HG03457 (cell line): ENCODE data around the gene RESP18.
"Not testable (repeated sequence)": the region's sequence is repeated elsewhere in the genome, so short reads cannot be mapped to it uniquely, and the experiment has no call there.

Experiments
- ATAC-seq: cut with Tn5 transposase; IDR thresholded peaks from one replicate; pipeline ENCODE4 v1.9.1; 2021; ENCODE audit warnings: moderate number of reproducible peaks; ENCODE audit not compliant: unreplicated experiment

Gene RESP18

DNA sequence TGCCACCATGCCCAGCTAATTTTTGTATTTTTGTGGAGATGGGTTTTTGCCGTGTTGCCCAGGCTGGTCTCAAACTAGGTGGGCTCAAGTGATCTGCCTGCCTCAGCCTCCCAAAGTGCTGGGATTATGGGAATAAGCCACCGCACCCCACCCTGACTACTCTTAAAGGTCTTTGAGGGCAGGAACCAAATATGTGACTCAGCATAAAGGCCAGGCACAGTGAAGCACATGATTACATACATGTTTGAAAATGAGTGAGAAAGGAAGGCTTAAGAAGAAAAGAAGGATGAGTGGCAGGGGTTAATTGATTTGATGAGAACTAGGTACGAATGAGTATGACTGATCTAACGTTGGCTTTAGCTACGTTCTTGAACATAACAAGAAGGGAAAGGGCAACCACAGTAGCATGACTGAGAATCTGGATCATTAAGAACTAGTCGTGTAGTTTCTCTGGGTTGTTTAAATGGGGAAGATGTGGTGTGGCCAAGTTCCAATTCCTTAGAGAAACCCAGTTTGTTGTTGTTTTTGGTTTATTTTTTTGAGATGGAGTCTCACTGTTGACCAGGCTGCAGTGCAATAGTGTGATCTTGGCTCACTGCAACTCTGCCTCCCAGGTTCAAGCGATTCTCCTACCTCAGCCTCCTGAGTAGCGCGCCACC is 6.8 kb downstream of the RESP18 start:
- no peak for ATAC-seq

DNA sequence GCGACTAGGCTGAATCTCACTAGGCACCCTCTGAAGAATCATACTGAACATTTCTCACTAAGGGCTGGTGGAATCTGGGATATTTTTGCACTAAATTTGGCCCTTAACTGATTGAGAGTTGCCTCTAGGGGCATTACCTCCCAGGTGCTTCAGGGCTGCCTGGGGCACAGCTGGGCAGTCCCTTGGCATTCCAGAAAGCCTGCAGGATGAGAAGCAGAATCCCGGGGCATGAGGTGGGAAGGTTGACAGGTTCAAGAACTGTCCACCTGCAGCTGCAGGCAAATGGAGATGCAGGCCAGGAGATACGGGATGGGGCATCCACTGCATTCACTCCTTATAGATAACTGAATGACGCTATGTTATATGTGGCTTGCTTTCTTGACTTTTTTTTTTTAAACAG is 7.4 kb downstream of the RESP18 start:
- ATAC-seq, result no peak

GRCh38 chr2:219323434-219323833 is 9.1 kb downstream of the RESP18 start:
- ATAC-seq, result no peak

- ATAC-seq, result no peak
These were observed 17.6 kb downstream of the RESP18 start for GRCh38 chr2:219314804-219315468.

DNA sequence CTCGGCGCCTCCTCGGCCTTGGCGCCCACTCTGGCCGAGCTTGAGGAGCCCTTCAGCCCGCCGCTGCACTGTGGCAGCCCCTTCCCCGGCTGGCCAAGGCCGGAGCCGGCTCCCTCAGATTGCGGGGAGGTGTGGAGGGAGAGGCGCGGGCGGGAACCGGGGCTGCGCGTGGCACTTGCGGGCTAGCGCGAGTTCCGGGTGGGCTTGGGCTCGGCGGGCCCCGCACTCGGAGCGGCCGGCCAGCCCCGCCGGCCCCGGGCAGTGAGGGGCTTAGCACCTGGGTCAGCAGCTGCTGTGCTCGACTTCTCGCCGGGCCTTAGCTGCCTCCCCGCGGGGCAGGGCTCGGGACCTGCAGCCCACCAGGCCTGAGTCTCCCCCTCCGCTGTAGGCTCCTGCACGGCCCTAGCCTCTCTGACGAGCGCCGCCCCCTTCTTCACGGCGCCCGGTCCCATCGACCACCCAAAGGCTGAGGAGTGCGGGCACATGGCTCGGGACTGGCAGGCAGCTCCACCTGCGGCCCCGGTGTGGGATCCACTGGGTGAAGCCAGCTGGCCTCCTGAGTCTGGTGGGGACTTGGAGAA is 19.8 kb downstream of the RESP18 start:
- not testable (repeated sequence) for ATAC-seq

- no peak for ATAC-seq
These were observed 23.3 kb downstream of the RESP18 start, which contains the start of gene PTPRN for GRCh38 chr2:219309278-219309677. PTPRN (minus strand) TSS chr2:219309401; CDS start chr2:219309332, 69 bp downstream.

- ATAC-seq, result no peak
These were observed 24.1 kb downstream of the RESP18 start for GRCh38 chr2:219308142-219309101.

DNA sequence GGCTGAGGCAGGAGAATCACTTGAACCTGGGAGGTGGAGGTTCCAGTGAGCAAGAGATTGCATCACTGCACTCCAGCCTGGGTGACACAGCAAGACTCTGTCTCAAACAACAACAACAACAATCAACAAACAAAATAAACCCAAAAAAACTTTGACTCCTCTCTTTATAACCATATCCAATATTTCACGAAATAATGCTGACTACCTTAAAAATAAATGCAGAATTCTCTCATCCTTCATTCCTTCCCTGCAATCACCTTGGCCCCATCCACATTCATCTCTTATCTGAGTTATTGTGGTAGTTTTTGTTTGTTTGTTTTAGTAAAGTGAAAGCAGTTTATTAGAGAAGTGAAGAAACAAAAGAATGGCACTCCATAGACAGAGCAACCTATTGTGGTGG is 26.5 kb downstream of the RESP18 start:
- ATAC-seq, result no peak

DNA sequence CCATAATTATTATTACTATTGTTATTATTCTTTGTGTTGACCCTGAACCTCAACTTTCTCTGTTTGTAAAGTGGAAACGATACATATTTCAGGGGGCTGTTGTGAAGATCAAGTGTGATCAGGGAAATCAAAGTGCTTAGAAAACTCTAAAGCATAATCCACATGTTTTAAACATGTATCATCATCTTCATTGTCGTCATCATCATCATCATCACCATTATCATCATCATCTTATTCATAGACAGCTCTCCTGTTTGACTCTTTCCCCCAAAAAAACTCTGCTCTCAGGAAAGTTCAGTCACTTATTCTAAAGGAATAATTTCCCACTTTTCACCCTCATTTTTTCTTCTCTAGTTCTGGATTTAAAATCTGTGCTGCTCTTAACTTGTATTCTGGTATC is 28.3 kb downstream of the RESP18 start:
- no peak for ATAC-seq

DNA sequence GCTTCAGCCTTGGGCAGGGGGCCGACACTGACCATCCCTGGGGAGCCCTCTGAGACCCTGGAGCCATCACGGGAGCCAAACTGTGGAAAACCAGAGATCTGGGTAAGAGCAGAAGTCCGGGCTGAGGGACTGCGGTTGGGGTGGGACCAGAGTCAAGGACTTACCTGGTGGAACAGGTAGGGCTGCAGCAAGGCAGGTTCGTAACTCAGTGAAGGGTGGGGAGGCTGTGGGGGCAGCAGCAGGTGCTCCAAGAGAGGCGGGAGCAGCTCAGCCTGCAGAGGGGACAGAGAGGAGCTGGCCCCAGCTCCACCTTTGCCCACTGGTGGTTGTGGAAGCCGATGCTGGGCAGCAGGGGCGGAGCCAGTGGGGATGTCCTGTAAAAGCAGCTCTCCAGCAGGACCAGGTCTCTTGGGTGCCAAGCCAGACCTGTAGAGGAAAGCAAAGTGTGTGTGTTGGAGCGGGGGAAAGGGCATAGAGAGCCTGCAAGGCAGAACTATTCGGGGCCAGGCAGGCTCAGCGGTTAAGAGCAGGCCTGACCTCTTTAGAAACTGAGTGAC is 30.1 kb downstream of the RESP18 start:
- ATAC-seq, result no peak

- ATAC-seq, result no peak
These were observed 32.5 kb downstream of the RESP18 start for GRCh38 chr2:219300022-219300421.

- no peak for ATAC-seq
These were observed 33.2 kb downstream of the RESP18 start for GRCh38 chr2:219299372-219299760.

- ATAC-seq, result no peak
These were observed 33.7 kb downstream of the RESP18 start for GRCh38 chr2:219298759-219299371.

GRCh38 chr2:219297766-219298456 is 34.6 kb downstream of the RESP18 start:
- no peak for ATAC-seq

- no peak for ATAC-seq
These were observed 35.7 kb downstream of the RESP18 start for GRCh38 chr2:219296631-219297391.

DNA sequence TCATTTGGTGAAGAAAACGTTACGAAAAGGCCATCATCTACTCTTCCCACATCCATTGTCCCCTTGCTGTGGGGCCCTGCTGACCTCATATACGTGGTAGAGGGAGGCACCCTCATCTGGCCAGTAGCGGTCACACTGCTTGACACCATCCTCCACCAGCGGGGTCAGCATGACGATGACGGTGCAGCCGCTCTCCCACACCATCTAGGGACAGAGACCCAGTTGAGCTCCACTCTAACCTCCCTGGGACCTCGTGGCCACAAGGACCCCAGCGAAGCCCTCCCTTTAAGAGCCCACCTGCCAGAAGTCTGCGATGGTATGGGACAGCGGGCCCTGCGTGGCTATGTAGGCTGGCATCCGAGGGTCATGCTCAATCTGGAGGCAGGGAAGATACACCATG is 36.4 kb downstream of the RESP18 start:
- ATAC-seq, result no peak

DNA sequence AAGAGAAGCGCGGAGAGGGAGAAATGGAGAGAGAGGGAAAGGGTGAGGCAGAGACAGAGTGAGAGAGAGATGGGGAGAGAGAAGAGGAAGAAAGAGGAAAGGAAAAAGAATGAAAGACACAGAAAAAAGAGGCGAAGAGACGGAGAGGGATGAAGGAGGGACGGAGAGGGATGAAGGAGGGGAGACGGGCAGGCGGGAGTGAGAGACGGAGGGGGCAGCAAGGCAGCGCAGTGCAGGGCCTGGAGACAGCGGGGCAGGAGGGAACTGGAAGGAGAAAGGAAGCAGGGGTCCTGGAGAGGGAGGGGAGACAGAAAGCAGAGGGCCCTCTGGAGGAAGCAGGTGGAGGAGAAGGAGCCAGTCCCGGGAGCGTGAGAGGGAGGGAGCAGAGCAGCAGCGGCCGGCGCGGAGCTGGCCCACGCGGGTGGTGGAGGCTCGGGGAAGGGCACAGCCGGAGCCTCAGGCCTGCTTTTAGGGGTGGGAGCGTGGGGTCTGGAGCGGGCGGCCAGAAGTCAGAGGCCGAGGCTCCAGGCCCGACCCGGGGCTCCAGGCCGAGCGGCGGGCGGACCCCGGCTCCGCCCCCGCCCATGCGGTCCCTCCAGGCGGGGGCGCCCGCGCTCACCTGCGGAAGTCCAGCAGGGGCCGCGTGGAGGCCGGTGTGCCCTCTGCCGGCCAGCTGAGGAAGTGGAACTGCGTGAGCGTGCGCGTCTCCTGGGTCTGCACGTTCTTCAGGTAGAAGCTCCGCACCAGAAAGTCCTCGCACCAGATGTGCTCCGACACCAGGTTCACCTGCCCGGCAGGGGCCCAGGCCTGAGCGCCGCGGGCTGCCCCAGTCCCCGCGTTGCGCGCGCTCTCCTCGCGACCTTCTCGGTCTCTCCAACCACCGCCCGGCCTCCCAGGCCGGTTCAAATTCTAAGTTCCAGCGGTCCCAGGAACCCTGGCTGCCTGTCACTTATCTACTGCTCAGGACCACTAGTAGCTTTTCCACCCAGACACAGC is 37.9 kb downstream of the RESP18 start:
- peak; percentile 69 for ATAC-seq

- ATAC-seq, result no peak
These were observed 38.8 kb downstream of the RESP18 start for GRCh38 chr2:219293736-219294231.
